HG02970 (cell line): ENCODE measurements around the gene FXYD2.
"Not testable (repeated sequence)": the region's sequence is repeated elsewhere in the genome, so short reads cannot be mapped to it uniquely, and the experiment has no call there.

ENCODE experiments used
- ATAC-seq: cut with Tn5 transposase; IDR thresholded peaks from one replicate; pipeline ENCODE4 v1.9.1; 2021; ENCODE audit warnings: mild to moderate bottlenecking, moderate library complexity, moderate number of reproducible peaks; ENCODE audit not compliant: unreplicated experiment, low FRiP score

Gene FXYD2

DNA sequence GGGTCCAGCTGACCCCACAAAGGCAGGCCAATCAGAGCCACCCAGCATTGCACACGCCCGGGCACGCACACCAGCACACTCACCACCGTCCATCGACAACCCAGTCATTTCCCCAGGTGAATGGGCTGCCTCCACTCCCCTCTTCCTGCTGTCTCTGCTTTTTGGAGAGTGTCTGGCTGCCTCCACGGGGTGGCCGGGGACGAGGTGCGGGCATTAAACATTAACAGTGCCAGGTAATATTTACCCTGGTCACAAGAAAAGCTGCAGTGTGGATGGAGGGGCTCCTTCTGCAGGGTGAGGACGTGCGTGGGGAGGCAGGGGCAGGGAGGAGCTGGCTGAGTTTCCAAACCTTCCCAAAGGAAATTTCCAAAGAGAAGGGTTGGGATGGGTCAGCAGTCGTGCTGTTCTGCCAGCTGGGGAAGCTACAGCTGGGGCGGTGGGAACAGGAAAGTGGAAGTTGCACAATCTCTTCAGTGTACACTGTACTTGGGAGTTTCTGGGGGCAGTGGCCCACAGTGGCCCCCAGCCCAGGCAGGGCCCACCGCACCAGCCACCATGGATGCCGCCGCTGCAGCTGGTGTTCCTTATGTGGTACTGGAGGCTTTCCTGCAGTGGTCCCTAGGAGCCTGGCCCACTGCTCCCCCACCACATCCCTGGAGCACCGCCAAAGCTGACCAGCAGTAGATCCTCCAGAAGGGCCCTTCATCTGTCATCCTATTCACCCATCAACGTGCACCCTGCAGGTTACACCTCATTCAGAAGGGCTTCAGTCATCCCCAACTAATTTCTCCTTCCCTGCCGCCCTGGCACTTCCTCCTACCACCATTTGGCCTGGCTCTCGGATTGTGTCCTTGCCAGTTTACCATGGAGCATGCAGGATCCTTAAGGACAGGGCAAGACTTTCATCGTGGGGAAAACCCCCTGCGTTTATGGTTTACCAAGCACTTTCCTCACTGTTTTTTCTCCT is at the start of gene FXYD2:
Gene FXYD2 (minus strand): TSS at position 174 of the 967 bp plus-strand sequence. CDS start 66 bp downstream, at position 108.
- ATAC-seq = no peak

- ATAC-seq = no peak
Observed at GRCh38 chr11:117873828-117874125, 49.2 kb upstream of the FXYD2 start.

DNA sequence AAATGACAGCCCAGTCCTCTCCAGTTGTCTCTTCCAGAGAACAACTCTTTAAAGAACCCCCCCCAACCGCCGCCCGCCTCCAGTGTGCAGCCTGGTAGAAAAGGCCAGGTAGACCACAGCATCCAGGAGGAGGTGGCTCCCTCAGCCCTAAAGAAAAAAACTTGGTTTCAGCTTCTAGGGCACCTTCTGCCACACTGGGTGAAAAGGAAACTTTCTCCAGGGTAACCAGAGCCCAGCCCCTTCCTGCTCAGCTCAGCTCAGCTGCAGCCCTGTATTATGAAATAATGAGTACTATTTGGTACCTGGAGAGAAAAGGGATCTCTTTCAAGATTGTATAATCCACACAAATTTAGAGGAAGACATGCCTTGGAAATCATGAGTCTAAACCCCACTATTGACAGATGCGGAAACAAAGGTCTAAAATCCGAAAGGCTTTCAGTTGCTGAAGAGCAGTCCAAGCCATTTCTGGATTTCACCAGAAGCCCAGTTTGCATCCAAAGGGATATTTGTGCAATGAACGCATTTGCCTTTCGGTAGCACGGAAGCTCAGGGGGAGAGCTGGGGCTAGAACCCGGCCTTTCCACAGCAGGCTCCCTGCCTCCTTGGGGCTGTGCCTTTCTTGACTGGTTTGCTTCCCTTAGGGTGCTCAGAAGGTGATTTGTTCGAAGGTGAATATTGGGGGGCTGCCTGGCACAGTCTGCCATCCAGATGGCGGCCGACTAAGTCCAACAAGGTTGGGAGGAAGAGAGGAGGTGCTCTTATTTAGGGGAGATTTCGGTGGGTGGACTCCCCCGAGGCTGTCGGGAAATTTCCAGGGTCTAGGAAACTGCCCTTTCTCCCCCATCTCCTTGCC is 48.7 kb upstream of the FXYD2 start:
- ATAC-seq = no peak

DNA sequence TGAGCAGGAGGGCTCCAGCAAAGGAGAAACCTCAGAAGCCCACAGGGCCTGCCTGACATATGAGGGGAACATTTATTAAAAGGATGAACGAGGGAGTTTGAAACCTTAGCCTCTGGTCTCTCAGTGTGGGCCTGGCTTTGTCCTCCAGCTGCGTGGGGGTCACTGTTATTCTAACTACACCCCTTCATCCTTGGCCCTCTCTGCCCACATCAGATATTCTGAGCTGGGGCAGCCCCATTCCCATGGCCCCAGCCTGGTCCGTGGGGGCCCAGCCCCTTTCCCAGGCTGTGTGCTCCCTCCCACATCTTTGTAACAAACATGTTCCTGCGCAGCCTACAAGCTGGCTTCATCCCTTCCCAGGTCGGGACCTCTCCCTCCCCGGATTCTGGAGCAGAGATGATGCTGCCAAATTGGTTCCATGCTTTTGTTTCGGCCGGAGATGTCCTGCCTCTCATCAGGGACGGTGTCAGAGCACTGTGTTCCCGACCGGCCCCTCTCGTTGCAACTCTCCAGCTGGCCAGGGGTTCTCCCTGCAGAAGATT is 47.9 kb upstream of the FXYD2 start:
- ATAC-seq = no peak

GRCh38 chr11:117871784-117872183 is 47.2 kb upstream of the FXYD2 start:
- ATAC-seq = no peak

DNA sequence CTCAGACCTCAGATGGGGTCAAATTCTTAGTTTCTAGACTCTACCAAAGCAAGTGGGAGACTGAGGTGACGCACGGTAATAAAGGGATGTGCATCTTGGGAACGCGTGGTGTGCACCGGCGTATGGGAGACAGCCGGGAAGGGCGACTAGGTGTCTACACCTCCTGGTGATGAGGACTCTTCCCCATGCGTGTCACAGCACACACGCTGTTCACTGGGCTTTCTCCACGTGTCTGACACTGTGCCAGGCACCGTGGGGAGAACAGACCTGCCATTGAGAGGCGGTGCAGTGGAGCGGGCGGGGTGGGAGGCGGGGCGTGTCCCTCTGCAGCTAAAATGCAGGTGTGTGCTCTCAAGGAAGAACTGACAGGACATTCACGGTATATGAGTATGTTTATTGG is 46.6 kb upstream of the FXYD2 start:
- no peak for ATAC-seq

GRCh38 chr11:117870103-117870952 is 45.8 kb upstream of the FXYD2 start:
- no peak for ATAC-seq

GRCh38 chr11:117869604-117870003 is 45.1 kb upstream of the FXYD2 start:
- no peak for ATAC-seq

DNA sequence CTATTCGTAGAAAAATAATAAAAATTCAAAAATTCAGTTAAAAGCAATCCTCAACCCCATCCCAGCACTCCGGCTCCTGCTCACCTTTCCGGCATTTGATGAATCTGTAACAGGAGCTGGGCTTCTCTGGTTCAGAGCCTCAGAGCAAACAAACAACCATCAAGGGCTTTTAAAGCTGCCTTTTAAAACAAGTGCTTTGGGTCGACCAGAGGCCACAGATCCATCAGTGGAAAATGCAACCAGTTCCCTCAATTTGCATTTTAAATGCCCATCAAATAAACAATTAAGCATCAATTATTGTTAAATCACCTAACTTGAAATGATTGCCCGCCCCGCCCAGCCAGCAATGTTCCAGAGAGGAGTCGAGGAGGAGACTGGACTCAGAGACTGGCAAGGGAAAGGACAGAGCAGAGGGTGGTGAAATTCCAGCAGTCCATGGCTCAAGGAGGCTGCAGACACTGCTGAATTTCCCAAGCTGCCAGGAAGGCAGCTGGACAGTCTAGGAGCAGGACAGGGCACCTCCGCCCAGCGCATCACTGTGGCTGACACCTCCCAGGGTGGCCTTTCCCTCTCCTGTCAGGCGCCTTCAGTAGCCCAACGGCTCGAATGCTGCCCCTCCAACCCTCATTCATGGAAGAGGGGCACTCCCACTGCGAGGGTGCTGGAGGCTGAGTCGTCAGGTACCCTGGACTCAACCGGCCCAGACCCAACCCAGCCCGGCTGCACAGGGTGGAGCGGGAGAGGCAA is 44.4 kb upstream of the FXYD2 start:
- no peak for ATAC-seq

- no peak for ATAC-seq
Observed at GRCh38 chr11:117868088-117868487, 43.5 kb upstream of the FXYD2 start.

DNA sequence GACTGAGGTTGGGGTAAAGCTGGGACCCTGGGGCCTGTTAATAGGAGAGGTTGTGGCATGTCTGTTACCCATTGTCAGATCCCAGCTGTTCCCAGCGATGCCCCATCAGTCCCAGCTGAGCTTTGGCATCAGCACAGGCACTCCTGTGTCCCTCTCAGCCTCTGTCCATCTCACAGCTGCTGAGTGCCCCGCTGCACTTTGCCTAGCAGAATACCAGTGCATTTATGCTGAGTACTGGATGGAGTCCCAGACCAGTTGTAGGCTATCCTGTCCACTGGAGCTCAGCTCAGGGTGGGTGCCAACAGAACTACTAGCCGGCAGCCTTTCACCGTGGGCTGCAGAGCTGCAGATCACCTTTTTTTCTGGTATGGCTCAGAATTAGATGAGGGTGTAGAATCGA is 42.0 kb upstream of the FXYD2 start:
- ATAC-seq = no peak

GRCh38 chr11:117865546-117865945 is 41.0 kb upstream of the FXYD2 start:
- ATAC-seq = not testable (repeated sequence)

GRCh38 chr11:117863383-117863782 is 38.8 kb upstream of the FXYD2 start:
- ATAC-seq = no peak

DNA sequence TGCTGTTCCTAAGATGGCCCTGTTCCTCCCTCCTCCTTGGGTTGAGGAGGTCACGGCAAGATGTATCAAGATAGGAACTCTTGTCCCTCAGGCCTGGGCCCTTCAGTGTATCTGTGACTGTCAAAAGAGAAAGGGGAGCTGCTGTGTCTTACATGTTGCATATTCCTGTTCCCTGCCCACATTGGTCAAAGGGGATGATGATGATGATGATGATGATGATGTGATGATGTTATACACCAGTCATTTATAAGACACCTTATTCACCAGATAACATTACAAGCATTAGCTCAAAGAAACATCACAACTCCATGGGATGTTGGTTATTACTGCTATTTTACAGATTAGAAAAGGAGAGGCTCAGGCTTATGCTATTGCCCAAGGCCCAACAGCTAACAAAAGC is 38.2 kb upstream of the FXYD2 start:
- ATAC-seq = no peak

DNA sequence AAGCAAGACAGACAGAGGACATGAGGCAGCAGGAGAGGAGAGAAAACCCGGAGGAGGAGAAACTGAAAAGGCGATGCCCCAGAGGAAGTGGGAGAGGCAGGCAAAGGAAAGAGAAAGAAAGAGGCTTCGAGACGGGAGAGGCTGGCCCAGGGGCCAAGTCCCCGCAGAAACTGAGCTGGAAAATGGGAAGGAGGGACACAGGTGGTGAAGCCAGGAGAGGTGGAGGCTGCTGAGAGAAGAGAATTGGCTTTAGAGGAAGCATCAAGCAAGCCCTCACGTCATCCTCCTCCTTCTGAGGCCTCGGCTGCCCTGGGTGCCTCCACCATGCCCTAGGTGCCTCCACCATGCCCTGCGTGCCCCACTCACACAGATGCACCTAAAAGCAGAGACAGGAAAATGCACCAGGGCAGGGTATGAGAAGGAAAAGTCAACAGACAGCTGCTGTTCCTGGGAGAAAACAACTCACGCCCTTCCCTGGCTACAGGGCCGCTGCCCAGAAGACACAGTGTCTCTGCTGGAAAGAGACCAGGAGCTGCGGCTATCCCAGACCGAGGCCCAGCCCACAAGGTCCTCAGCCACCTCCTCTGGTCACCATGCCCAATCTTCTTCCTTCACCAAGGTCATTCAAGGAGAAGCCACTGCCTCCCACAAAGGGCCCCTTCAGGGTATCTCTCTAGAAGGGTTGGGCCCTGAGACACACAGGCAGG is 37.6 kb upstream of the FXYD2 start:
- no peak for ATAC-seq

- no peak for ATAC-seq
Observed at GRCh38 chr11:117861151-117862018, 36.8 kb upstream of the FXYD2 start.

GRCh38 chr11:117860139-117860538 is 35.6 kb upstream of the FXYD2 start:
- no peak for ATAC-seq

DNA sequence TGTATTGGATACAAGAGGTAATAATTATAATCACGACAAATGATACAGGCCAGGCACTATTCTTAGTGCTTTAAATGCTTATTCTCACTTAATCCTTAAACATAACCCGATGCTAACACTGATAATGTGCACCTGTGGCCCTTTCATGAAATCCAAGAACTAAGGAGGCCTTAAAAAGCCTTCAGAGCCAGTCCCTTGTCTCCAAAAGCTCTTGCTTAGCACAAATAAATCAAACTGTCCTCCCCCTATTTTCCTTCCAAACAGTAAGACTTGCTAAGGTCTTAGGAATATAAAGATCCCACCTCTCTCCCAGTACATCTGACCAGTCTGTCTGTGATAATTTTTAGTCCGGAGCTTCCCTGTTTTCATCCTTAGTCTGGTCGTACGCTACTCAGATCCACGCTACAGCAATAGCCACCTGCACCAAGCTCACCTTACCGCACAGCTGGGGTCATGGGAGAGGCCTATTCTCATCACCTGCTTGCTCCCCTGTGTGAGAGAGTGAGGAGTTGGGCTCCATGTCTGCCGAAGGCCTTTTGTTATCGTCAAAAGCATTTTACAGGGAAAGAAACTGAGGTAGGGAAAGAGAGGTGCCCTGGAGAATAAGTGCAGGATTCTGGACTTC is 35.1 kb upstream of the FXYD2 start:
- ATAC-seq = no peak
